Adrenal gland (tissue), 12 donors: Measurements from ENCODE around the gene SPCS2. TPM values are rescaled to one million over a fixed set of nuclear protein-coding genes. Genes with fewer than 3 reads are reported as not detected.

Experiments
- DNase-seq, 7 donors: peaks; one replicate each; pipeline ENCODE4 v3.0.0-alpha.2; 2019 to 2020
- H3K27ac ChIP-seq, 5 donors: fragments of 200-600 bp; sonication (generic) in 4 of 5; 1 replicate in 3 of 5; 2 replicates in 2 of 5; pipeline versions ENCODE4 v1.5.1 to v1.8.0; 2016 to 2020; ENCODE audit warnings: mild to moderate bottlenecking in 1 of 5
- H3K27me3 ChIP-seq: fragments of 200-600 bp; 2 replicates; pipeline ENCODE4 v1.8.0; 2021
- H3K36me3 ChIP-seq, 2 donors: fragments of 200-600 bp; replicated peaks in 1 of 2; 1 replicate in 1 of 2; 2 replicates in 1 of 2; pipeline versions ENCODE4 v1.5.1 to v1.8.0; 2018 to 2022
- H3K4me1 ChIP-seq, 2 donors: fragments of 200-600 bp; replicated peaks in 1 of 2; 1 replicate in 1 of 2; 2 replicates in 1 of 2; pipeline versions ENCODE4 v1.5.1 to v1.8.0; 2018 to 2021
- H3K4me3 ChIP-seq, 4 donors: fragments of 200-600 bp; sonication (generic) in 3 of 4; one replicate each; pipeline ENCODE4 v1.5.1; 2016 to 2018
- H3K9me3 ChIP-seq, 3 donors: fragments of 200-600 bp; sonication (generic) in 1 of 3; replicated peaks in 1 of 3; 1 replicate in 2 of 3; 2 replicates in 1 of 3; pipeline versions ENCODE4 v1.5.1 to v1.8.0; 2016 to 2021
- POLR2A ChIP-seq, 2 donors: fragments of 450-650 bp; IDR thresholded peaks; one replicate each; pipeline ENCODE4 v1.6.1; 2017; ENCODE audit warnings: antibody characterized with exemption in 2 of 2, mild to moderate bottlenecking in 2 of 2, moderate library complexity in 1 of 2
- WGBS, 4 donors: extraction: QIAGEN DNeasy Blood & Tissue Kit in 2 of 4; methylation state at CpG; one replicate each; pipeline versions ENCODE4 v1.1.5 to v1.1.7; 2013 to 2017; 5-methylcytosine and 5-hydroxymethylcytosine counted together
- intact Hi-C, 2 donors: fragments of 100-400 bp; cut with DNase I; formaldehyde crosslinking; loops; one replicate each; pipeline versions ENCODE4 v1.14.1 to v1.15.0; 2022 to 2023
- polyA plus RNA-seq, 3 donors: library from polyadenylated mRNA; stranded (reverse); fragments of 200-250 nt in 2 of 3; fragments of 350-450 nt in 1 of 3; fragmentation: Illumina TruSeq in 1 of 3; extraction: RNeasy Lipid Tissue Mini Kit (QIAGEN cat#74804) in 1 of 3; gene quantifications; one replicate each; pipeline ENCODE4 v1.2.3, GENCODE V29; 2013 to 2014
- total RNA-seq, 9 donors: library from RNA; depleted of rRNA in 4 of 9; stranded (reverse); fragments of >200 nt in 4 of 9; fragments of 120-200 nt in 1 of 9; fragmentation: NEBNext Ultra II Directional in 1 of 9; extraction: Animal tissue kit (Norgen Biotek cat#: 25700) in 1 of 9; gene quantifications; one replicate each; pipeline versions ENCODE4 v1.1.0 to v1.2.4, GENCODE V29; 2013 to 2023
- TF ChIP-seq, protein P1 (sequence below), 6 experiments: fragments of 450-650 bp in 4 of 6; fragments of 200-600 bp in 2 of 6; sonication (generic) in 1 of 6; IDR thresholded peaks; 1 replicate in 5 of 6; 2 replicates in 1 of 6; pipeline versions ENCODE4 v1.5.1 to v1.8.0; 2016 to 2021; ENCODE audit warnings: antibody characterized with exemption in 6 of 6, mild to moderate bottlenecking in 2 of 6, moderate library complexity in 1 of 6
- donor health status: healthy with polysubstance abuse.
- donor health status: Bipolar disorder and iron deficiency.
- donor health status: DM: yes; HTN: yes; CAD: no.
- donor health status: DM: no; HTN: no; CAD: no.
- donor health status: DM: no; HTN: no; CAD: no.
- donor health status: DM: yes; HTN: yes; CAD: no.

SPCS2 gene
- total and polyA plus RNA-seq, 12 donors, result 38.6 to 287 (median 124) TPM

- DNase-seq, result no peak
- TF ChIP-seq, protein P1, sequence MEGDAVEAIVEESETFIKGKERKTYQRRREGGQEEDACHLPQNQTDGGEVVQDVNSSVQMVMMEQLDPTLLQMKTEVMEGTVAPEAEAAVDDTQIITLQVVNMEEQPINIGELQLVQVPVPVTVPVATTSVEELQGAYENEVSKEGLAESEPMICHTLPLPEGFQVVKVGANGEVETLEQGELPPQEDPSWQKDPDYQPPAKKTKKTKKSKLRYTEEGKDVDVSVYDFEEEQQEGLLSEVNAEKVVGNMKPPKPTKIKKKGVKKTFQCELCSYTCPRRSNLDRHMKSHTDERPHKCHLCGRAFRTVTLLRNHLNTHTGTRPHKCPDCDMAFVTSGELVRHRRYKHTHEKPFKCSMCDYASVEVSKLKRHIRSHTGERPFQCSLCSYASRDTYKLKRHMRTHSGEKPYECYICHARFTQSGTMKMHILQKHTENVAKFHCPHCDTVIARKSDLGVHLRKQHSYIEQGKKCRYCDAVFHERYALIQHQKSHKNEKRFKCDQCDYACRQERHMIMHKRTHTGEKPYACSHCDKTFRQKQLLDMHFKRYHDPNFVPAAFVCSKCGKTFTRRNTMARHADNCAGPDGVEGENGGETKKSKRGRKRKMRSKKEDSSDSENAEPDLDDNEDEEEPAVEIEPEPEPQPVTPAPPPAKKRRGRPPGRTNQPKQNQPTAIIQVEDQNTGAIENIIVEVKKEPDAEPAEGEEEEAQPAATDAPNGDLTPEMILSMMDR (IDR thresholded peaks at IDR 0.05), result no peak
- no peak for TF ChIP-seq POLR2A (IDR thresholded peaks at IDR 0.05)
- Histone ChIP-seq H3K4me3 (no peak overlapping the region), H3K27ac (no peak overlapping the region), H3K27me3 (no peaks in the 10 kb centered on the region), H3K9me3 (no peaks in the 10 kb centered on the region), H3K4me1 (no peaks in the 10 kb centered on the region), H3K36me3 (no peaks in the 10 kb centered on the region)
- intact Hi-C loops, result loop anchor here in 1 of 2 donors (5.0 kb wide), 3 partner anchors 106 to 281 kb away; no protein-coding TSS in a partner anchor
- 87 to 94% (median 91%) methylated on average over 8 of the region's 8 CpGs for WGBS, 4 donors
Measured at GRCh38 chr11:74926304-74927030, 22.6 kb upstream of the SPCS2 start.

- TF ChIP-seq POLR2A (IDR thresholded peaks at IDR 0.05), result no peak
- TF ChIP-seq, protein P1 (IDR thresholded peaks at IDR 0.05), result no peak
- intact Hi-C loops, result loop anchor here in 1 of 2 donors (5.0 kb wide), 3 partner anchors 105 to 280 kb away; no protein-coding TSS in a partner anchor
- H3K27me3 ChIP-seq, result no peaks in the 10 kb centered on the region
- no peak overlapping the region for H3K27ac ChIP-seq
- no peaks in the 10 kb centered on the region for H3K9me3 ChIP-seq
- no peaks in the 10 kb centered on the region for H3K36me3 ChIP-seq
- no peaks in the 10 kb centered on the region for H3K4me1 ChIP-seq
- no peak for DNase-seq
- H3K4me3 ChIP-seq, result no peak overlapping the region
Measured at GRCh38 chr11:74927496-74927895, 21.6 kb upstream of the SPCS2 start.

- H3K36me3 ChIP-seq, result peaks cover 0 to 7% of the 10 kb centered on the region in 2 donors
Measured at GRCh38 chr11:74929431-74930363, 19.4 kb upstream of the SPCS2 start.

More at GRCh38 chr11:74929431-74930363, 19.4 kb upstream of the SPCS2 start:
- WGBS, 4 donors, result 57 to 61% (median 58%) methylated on average over 8 of the region's 8 CpGs
- H3K27me3 ChIP-seq, result no peaks in the 10 kb centered on the region
- no peak overlapping the region for H3K4me3 ChIP-seq
- H3K27ac ChIP-seq, result no peak overlapping the region
- H3K4me1 ChIP-seq, result no peaks in the 10 kb centered on the region
- peak; percentile 75 to 92 (median 82) for DNase-seq
- intact Hi-C loops, result loop anchor here (5.0 kb wide), 3 partner anchors 103 to 278 kb away; no protein-coding TSS in a partner anchor
- no peaks in the 10 kb centered on the region for H3K9me3 ChIP-seq
- TF ChIP-seq POLR2A (IDR thresholded peaks at IDR 0.05), result no peak
- TF ChIP-seq, protein P1 (IDR thresholded peaks at IDR 0.05), result peak; percentile 78 to 92 (median 90)
